GM12864 (cell line): ENCODE data around the gene BCAR3.
A peak's percentile ranks its signal among the peaks of the same experiment; 100 is the strongest.

ENCODE experiments used
- DNase-seq: peaks from one replicate; pipeline ENCODE4 v3.0.0-alpha.2; 2011; ENCODE audit warnings: low read depth
- H3K4me3 ChIP-seq: 2 replicates; pipeline ENCODE4 v1.5.1; 2011; ENCODE audit warnings: mild to moderate bottlenecking, low read depth, low read length, control low read depth
- CTCF ChIP-seq: IDR thresholded peaks from 2 replicates; pipeline ENCODE4 v1.5.1; 2011; ENCODE audit warnings: low read depth, mild to moderate bottlenecking, moderate library complexity, low read length, control low read depth, inconsistent platforms; ENCODE audit errors: missing control alignments

BCAR3 gene

GRCh38 chr1:93681101-93681988 lies at the start of gene BCAR3:
Gene BCAR3, minus strand, starts transcription at chr1:93681837. Its CDS starts 6,907 bp downstream, at chr1:93674930.
- H3K4me3 ChIP-seq, result peak within 1 kb of the TSS; percentile 78
- DNase-seq, result no peak
- TF ChIP-seq CTCF, result peak; percentile 39

GRCh38 chr1:93730621-93731020 lies 49.0 kb upstream of the BCAR3 start:
- no peak for TF ChIP-seq CTCF
- no peak overlapping the region for H3K4me3 ChIP-seq
- no peak for DNase-seq

GRCh38 chr1:93729906-93730305 lies 48.3 kb upstream of the BCAR3 start:
- TF ChIP-seq CTCF, result no peak
- DNase-seq, result no peak

GRCh38 chr1:93729502-93729901 lies 47.9 kb upstream of the BCAR3 start:
- H3K4me3 ChIP-seq, result no peak overlapping the region
- no peak for TF ChIP-seq CTCF
- DNase-seq, result no peak

More at GRCh38 chr1:93729906-93730305, 48.3 kb upstream of the BCAR3 start:
- H3K4me3 ChIP-seq, result no peak overlapping the region

GRCh38 chr1:93728480-93729131 lies 47.0 kb upstream of the BCAR3 start:
- H3K4me3 ChIP-seq, result no peak overlapping the region
- DNase-seq, result no peak
- TF ChIP-seq CTCF, result no peak

GRCh38 chr1:93723733-93724270 lies 42.2 kb upstream of the BCAR3 start:
- DNase-seq, result no peak
- H3K4me3 ChIP-seq, result no peak overlapping the region
- no peak for TF ChIP-seq CTCF
